HG02840 (cell line): ENCODE results near the gene FBN2.
"Not testable (repeated sequence)": the region's sequence is repeated elsewhere in the genome, so short reads cannot be mapped to it uniquely, and the experiment has no call there.

Source experiments
- ATAC-seq: cut with Tn5 transposase; IDR thresholded peaks from one replicate; pipeline ENCODE4 v1.9.1; 2021; ENCODE audit warnings: mild to moderate bottlenecking, moderate library complexity, moderate number of reproducible peaks; ENCODE audit not compliant: unreplicated experiment, low FRiP score

Gene FBN2

GRCh38 chr5:128483738-128484137 lies 54.3 kb downstream of the FBN2 start:
- no peak for ATAC-seq

- ATAC-seq = no peak
These were observed 57.0 kb downstream of the FBN2 start for GRCh38 chr5:128480906-128481633.

- no peak for ATAC-seq
These were observed 57.9 kb downstream of the FBN2 start for GRCh38 chr5:128480158-128480557.

- ATAC-seq = no peak
These were observed 59.4 kb downstream of the FBN2 start for GRCh38 chr5:128478386-128479368.

GRCh38 chr5:128477944-128478343 lies 60.1 kb downstream of the FBN2 start:
- ATAC-seq = no peak

- no peak for ATAC-seq
These were observed 62.4 kb downstream of the FBN2 start for GRCh38 chr5:128475693-128476092.

- ATAC-seq = no peak
These were observed 65.1 kb downstream of the FBN2 start for GRCh38 chr5:128472919-128473318.

GRCh38 chr5:128472036-128472435 lies 66.0 kb downstream of the FBN2 start:
- no peak for ATAC-seq

GRCh38 chr5:128470663-128471062 lies 67.4 kb downstream of the FBN2 start:
- ATAC-seq = no peak

- ATAC-seq = no peak
These were observed 68.1 kb downstream of the FBN2 start for GRCh38 chr5:128469912-128470311.

- ATAC-seq = no peak
These were observed 71.1 kb downstream of the FBN2 start for GRCh38 chr5:128466980-128467379.

GRCh38 chr5:128466554-128466953 lies 71.5 kb downstream of the FBN2 start:
- ATAC-seq = no peak

- no peak for ATAC-seq
These were observed 73.4 kb downstream of the FBN2 start for GRCh38 chr5:128464596-128464995.

GRCh38 chr5:128462330-128462729 lies 75.7 kb downstream of the FBN2 start:
- no peak for ATAC-seq

GRCh38 chr5:128457147-128457915 lies 80.7 kb downstream of the FBN2 start:
- ATAC-seq = not testable (repeated sequence)

- ATAC-seq = no peak
These were observed 82.1 kb downstream of the FBN2 start for GRCh38 chr5:128455841-128456361.

- no peak for ATAC-seq
These were observed 84.9 kb downstream of the FBN2 start for GRCh38 chr5:128453121-128453520.

- ATAC-seq = not testable (repeated sequence)
These were observed 90.8 kb downstream of the FBN2 start for GRCh38 chr5:128447224-128447623.

GRCh38 chr5:128441941-128442350 lies 96.1 kb downstream of the FBN2 start:
- no peak for ATAC-seq

- ATAC-seq = no peak
These were observed 96.9 kb downstream of the FBN2 start for GRCh38 chr5:128441165-128441564.
